Lower leg skin (tissue), 4 donors: Measurements from ENCODE around the gene DZIP1L. TPM values are rescaled to one million over a fixed set of nuclear protein-coding genes. Genes with fewer than 3 reads are reported as not detected.
"Not testable (repeated sequence)": the region's sequence is repeated elsewhere in the genome, so short reads cannot be mapped to it uniquely, and the experiment has no call there.

ENCODE experiments used
- DNase-seq, 2 donors: peaks; one replicate each; pipeline ENCODE4 v3.0.0-alpha.2; 2019; ENCODE audit warnings: low spot score in 2 of 2
- H3K4me3 ChIP-seq: fragments of 200-600 bp; sonication (generic); 2 replicates; pipeline ENCODE4 v1.5.1; 2017; ENCODE audit warnings: mild to moderate bottlenecking, low read depth; ENCODE audit not compliant: poor library complexity, severe bottlenecking
- CTCF ChIP-seq, 3 donors: fragments of 450-650 bp; IDR thresholded peaks; one replicate each; pipeline ENCODE4 v1.5.1; 2016; ENCODE audit warnings: antibody characterized with exemption in 3 of 3, mild to moderate bottlenecking in 3 of 3, moderate library complexity in 2 of 3
- POLR2A ChIP-seq, 2 donors: fragments of 450-650 bp; IDR thresholded peaks; one replicate each; pipeline ENCODE4 v1.6.1; 2016 to 2017; ENCODE audit warnings: antibody characterized with exemption in 2 of 2, mild to moderate bottlenecking in 1 of 2, moderate library complexity in 1 of 2
- WGBS, 2 donors: methylation state at CpG; one replicate each; pipeline ENCODE4 v1.1.5; 2018; 5-methylcytosine and 5-hydroxymethylcytosine counted together
- intact Hi-C: fragments of 100-400 bp; cut with DNase I; formaldehyde crosslinking; loops from one replicate; pipeline ENCODE4 v1.15.0; 2023; ENCODE audit warnings: low total_unique reads
- total RNA-seq, 4 donors: library from RNA; depleted of rRNA; stranded (reverse); fragments of >200 nt; gene quantifications; one replicate each; pipeline ENCODE4 v1.1.0, GENCODE V29; 2016

DZIP1L gene
- total RNA-seq, 4 donors from 2014 or later, result 10.9 to 45.0 (median 16.4) TPM

- no peak overlapping the region for H3K4me3 ChIP-seq
- intact Hi-C loops, result no loop called here
- TF ChIP-seq CTCF (IDR thresholded peaks at IDR 0.05) (no peak), POLR2A (IDR thresholded peaks at IDR 0.05) (no peak)
- 97% methylated on average over 15 to 17 of the region's 19 CpGs for WGBS, 2 donors
- no peak for DNase-seq
Observed at GRCh38 chr3:138103466-138103865, 11.9 kb downstream of the DZIP1L start.

DNA sequence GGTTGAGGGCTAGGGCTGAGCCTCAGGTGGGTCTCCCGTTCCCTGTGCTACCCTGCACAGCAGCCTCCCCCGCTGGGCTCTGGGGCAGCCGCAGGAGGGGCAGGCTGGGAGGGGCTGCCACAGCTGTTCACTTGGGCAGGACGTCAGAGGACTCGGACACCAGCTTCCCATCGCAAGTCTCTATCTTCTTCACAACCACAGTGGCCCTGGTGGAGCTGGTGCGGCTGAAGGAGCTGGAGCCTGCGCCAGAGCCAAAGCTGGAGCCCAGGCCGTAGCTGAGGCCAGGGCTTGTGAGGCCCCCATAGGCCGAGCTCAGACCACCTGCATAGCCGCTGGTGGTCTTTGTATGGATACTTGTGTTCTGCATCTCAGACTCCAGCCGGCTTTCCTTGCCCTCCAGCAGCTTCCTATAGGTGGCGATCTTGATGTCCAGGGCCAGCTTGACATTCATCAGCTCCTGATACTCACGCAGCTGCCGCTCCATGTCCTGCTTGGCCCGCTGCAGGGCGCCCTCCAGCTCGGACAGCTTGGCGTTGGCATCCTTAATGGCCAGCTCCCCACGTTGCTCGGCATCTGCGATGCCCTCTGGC is 14.0 kb downstream of the DZIP1L start:
- H3K4me3 ChIP-seq, DNase-seq, intact Hi-C loops: not testable (repeated sequence)
- WGBS, 2 donors, result 90% methylated on average over 20 to 22 of the region's 22 CpGs

GRCh38 chr3:138099417-138099816 is 16.0 kb downstream of the DZIP1L start:
- no peak for DNase-seq
- intact Hi-C loops, result no loop called here
- no peak overlapping the region for H3K4me3 ChIP-seq
- TF ChIP-seq CTCF (IDR thresholded peaks at IDR 0.05) (no peak), POLR2A (IDR thresholded peaks at IDR 0.05) (no peak)

- intact Hi-C loops, result no loop called here
- 79 to 80% methylated on average over 12 of the region's 12 CpGs for WGBS, 2 donors
Observed at GRCh38 chr3:138097192-138098172, 17.9 kb downstream of the DZIP1L start.

GRCh38 chr3:138093721-138094120 is 21.7 kb downstream of the DZIP1L start:
- TF ChIP-seq CTCF (IDR thresholded peaks at IDR 0.05), result no peak
- TF ChIP-seq POLR2A (IDR thresholded peaks at IDR 0.05), result no peak
- 48 to 91% methylated on average over 2 of the region's 2 CpGs for WGBS, 2 donors
- H3K4me3 ChIP-seq, result no peak overlapping the region
- intact Hi-C loops, result no loop called here
- DNase-seq, result no peak

More at GRCh38 chr3:138097192-138098172, 17.9 kb downstream of the DZIP1L start:
- no peak for DNase-seq
- TF ChIP-seq CTCF (IDR thresholded peaks at IDR 0.05), result no peak
- no peak overlapping the region for H3K4me3 ChIP-seq

DNA sequence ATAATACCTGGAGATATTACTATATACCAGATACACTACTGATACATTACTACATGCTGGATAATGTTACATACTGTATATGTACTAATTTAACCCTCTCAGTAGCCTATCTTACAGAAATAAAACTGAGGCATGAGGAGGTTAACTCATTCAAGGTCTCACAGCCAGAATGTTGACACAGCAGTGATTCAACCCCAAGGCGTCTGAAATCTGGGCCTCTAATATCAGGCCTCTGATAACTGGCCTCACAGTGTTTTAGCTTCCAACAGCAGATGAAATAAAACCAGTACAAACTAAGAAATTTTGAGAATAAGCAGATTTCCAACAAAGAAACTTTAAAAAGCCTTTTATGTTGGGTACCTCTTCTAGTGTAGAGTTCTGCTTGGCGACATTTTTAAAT is 23.4 kb downstream of the DZIP1L start:
- no peak for DNase-seq
- WGBS, 2 donors, result 93 to 95% methylated on average over 2 of the region's 2 CpGs
- TF ChIP-seq POLR2A (IDR thresholded peaks at IDR 0.05) (no peak), CTCF (IDR thresholded peaks at IDR 0.05) (no peak)
- intact Hi-C loops, result no loop called here
- H3K4me3 ChIP-seq, result no peak overlapping the region
